Measurements from ENCODE around the gene CEP63.

CEP63 gene

GRCh38 chr3:134485718-134486576 is at the start of gene CEP63, which contains the start of gene ANAPC13:
CEP63 (plus strand) TSS chr3:134486057; CDS start chr3:134495321, 9,264 bp downstream.
ANAPC13 (minus strand) TSS chr3:134485985; CDS start chr3:134482904, 3,081 bp downstream.
- H3K27me3 ChIP-seq (ENCODE audit: insufficient read depth, insufficient read length): no peaks in the 10 kb centered on the region
- peaks cover 3% of the 10 kb centered on the region for H3K4me1 ChIP-seq (ENCODE audit: insufficient read depth, insufficient read length)
- TF ChIP-seq YY1 (IDR thresholded peaks at IDR 0.05; ENCODE audit: insufficient read depth, insufficient read length) (no peak), SUZ12 (IDR thresholded peaks at IDR 0.05; ENCODE audit: extremely low read depth, insufficient read depth, insufficient read length) (no peak), ZNF274 (IDR thresholded peaks at IDR 0.05; ENCODE audit: low read depth, low read length) (no peak)
- H3K9me3 ChIP-seq (ENCODE audit: insufficient read depth, low read length): no peaks in the 10 kb centered on the region
- peak; percentile 99 for DNase-seq (ENCODE audit: low read depth, low spot score)
- peak within 1 kb of the TSS; percentile 98 for H3K9ac ChIP-seq (ENCODE audit: insufficient read length, low read depth)
- peak within 1 kb of the TSS; percentile 93 for H3K4me3 ChIP-seq (ENCODE audit: insufficient read length, low read depth)
- peaks cover 30% of the 10 kb centered on the region for H3K36me3 ChIP-seq (ENCODE audit: insufficient read depth, insufficient read length, low read length)

GRCh38 chr3:134437211-134437752 is 48.6 kb upstream of the CEP63 start:
- no peak overlapping the region for H3K4me3 ChIP-seq (ENCODE audit: insufficient read length, low read depth)
- no peaks in the 10 kb centered on the region for H3K27me3 ChIP-seq (ENCODE audit: insufficient read depth, insufficient read length)
- no peaks in the 10 kb centered on the region for H3K9me3 ChIP-seq (ENCODE audit: insufficient read depth, low read length)
- TF ChIP-seq ZNF274 (IDR thresholded peaks at IDR 0.05; ENCODE audit: low read depth, low read length): no peak
- no peak for TF ChIP-seq SUZ12 (IDR thresholded peaks at IDR 0.05; ENCODE audit: extremely low read depth, insufficient read depth, insufficient read length)
- no peak for TF ChIP-seq YY1 (IDR thresholded peaks at IDR 0.05; ENCODE audit: insufficient read depth, insufficient read length)
- no peaks in the 10 kb centered on the region for H3K36me3 ChIP-seq (ENCODE audit: insufficient read depth, insufficient read length, low read length)
- DNase-seq (ENCODE audit: low read depth, low spot score): no peak
- no peaks in the 10 kb centered on the region for H3K4me1 ChIP-seq (ENCODE audit: insufficient read depth, insufficient read length)
- no peak overlapping the region for H3K9ac ChIP-seq (ENCODE audit: insufficient read length, low read depth)

GRCh38 chr3:134441321-134441720 is 44.5 kb upstream of the CEP63 start:
- Histone ChIP-seq H3K4me1 (ENCODE audit: insufficient read depth, insufficient read length) (no peaks in the 10 kb centered on the region), H3K9ac (ENCODE audit: insufficient read length, low read depth) (no peak overlapping the region)

GRCh38 chr3:134441821-134442220 is 44.0 kb upstream of the CEP63 start:
- peaks cover 10% of the 10 kb centered on the region for H3K9me3 ChIP-seq (ENCODE audit: insufficient read depth, low read length)
- no peak for DNase-seq (ENCODE audit: low read depth, low spot score)
- no peak overlapping the region for H3K9ac ChIP-seq (ENCODE audit: insufficient read length, low read depth)
- H3K27me3 ChIP-seq (ENCODE audit: insufficient read depth, insufficient read length): no peaks in the 10 kb centered on the region
- H3K4me3 ChIP-seq (ENCODE audit: insufficient read length, low read depth): no peak overlapping the region
- no peaks in the 10 kb centered on the region for H3K36me3 ChIP-seq (ENCODE audit: insufficient read depth, insufficient read length, low read length)
- no peak for TF ChIP-seq ZNF274 (IDR thresholded peaks at IDR 0.05; ENCODE audit: low read depth, low read length)
- TF ChIP-seq SUZ12 (IDR thresholded peaks at IDR 0.05; ENCODE audit: extremely low read depth, insufficient read depth, insufficient read length): no peak
- no peak for TF ChIP-seq YY1 (IDR thresholded peaks at IDR 0.05; ENCODE audit: insufficient read depth, insufficient read length)
- no peaks in the 10 kb centered on the region for H3K4me1 ChIP-seq (ENCODE audit: insufficient read depth, insufficient read length)

More at GRCh38 chr3:134441321-134441720, 44.5 kb upstream of the CEP63 start:
- Histone ChIP-seq H3K9me3 (ENCODE audit: insufficient read depth, low read length) (peaks cover 10% of the 10 kb centered on the region), H3K27me3 (ENCODE audit: insufficient read depth, insufficient read length) (no peaks in the 10 kb centered on the region), H3K4me3 (ENCODE audit: insufficient read length, low read depth) (no peak overlapping the region), H3K36me3 (ENCODE audit: insufficient read depth, insufficient read length, low read length) (no peaks in the 10 kb centered on the region)
- DNase-seq (ENCODE audit: low read depth, low spot score): no peak
- TF ChIP-seq YY1 (IDR thresholded peaks at IDR 0.05; ENCODE audit: insufficient read depth, insufficient read length) (no peak), ZNF274 (IDR thresholded peaks at IDR 0.05; ENCODE audit: low read depth, low read length) (no peak), SUZ12 (IDR thresholded peaks at IDR 0.05; ENCODE audit: extremely low read depth, insufficient read depth, insufficient read length) (no peak)

GRCh38 chr3:134445095-134445494 is 40.8 kb upstream of the CEP63 start:
- no peaks in the 10 kb centered on the region for H3K36me3 ChIP-seq (ENCODE audit: insufficient read depth, insufficient read length, low read length)
- H3K9me3 ChIP-seq (ENCODE audit: insufficient read depth, low read length): peaks cover 10% of the 10 kb centered on the region
- no peak overlapping the region for H3K4me3 ChIP-seq (ENCODE audit: insufficient read length, low read depth)
- no peak overlapping the region for H3K9ac ChIP-seq (ENCODE audit: insufficient read length, low read depth)
- H3K27me3 ChIP-seq (ENCODE audit: insufficient read depth, insufficient read length): no peaks in the 10 kb centered on the region
- DNase-seq (ENCODE audit: low read depth, low spot score): no peak
- TF ChIP-seq SUZ12 (IDR thresholded peaks at IDR 0.05; ENCODE audit: extremely low read depth, insufficient read depth, insufficient read length): no peak
- no peak for TF ChIP-seq ZNF274 (IDR thresholded peaks at IDR 0.05; ENCODE audit: low read depth, low read length)
- no peak for TF ChIP-seq YY1 (IDR thresholded peaks at IDR 0.05; ENCODE audit: insufficient read depth, insufficient read length)
- no peaks in the 10 kb centered on the region for H3K4me1 ChIP-seq (ENCODE audit: insufficient read depth, insufficient read length)

- Histone ChIP-seq H3K36me3 (ENCODE audit: insufficient read depth, insufficient read length, low read length) (no peaks in the 10 kb centered on the region), H3K4me1 (ENCODE audit: insufficient read depth, insufficient read length) (no peaks in the 10 kb centered on the region), H3K9me3 (ENCODE audit: insufficient read depth, low read length) (peaks cover 10% of the 10 kb centered on the region), H3K9ac (ENCODE audit: insufficient read length, low read depth) (no peak overlapping the region), H3K4me3 (ENCODE audit: insufficient read length, low read depth) (no peak overlapping the region), H3K27me3 (ENCODE audit: insufficient read depth, insufficient read length) (no peaks in the 10 kb centered on the region)
- DNase-seq (ENCODE audit: low read depth, low spot score): no peak
- no peak for TF ChIP-seq ZNF274 (IDR thresholded peaks at IDR 0.05; ENCODE audit: low read depth, low read length)
- TF ChIP-seq YY1 (IDR thresholded peaks at IDR 0.05; ENCODE audit: insufficient read depth, insufficient read length): no peak
- TF ChIP-seq SUZ12 (IDR thresholded peaks at IDR 0.05; ENCODE audit: extremely low read depth, insufficient read depth, insufficient read length): no peak
Measured at GRCh38 chr3:134445636-134446035, 40.2 kb upstream of the CEP63 start.

GRCh38 chr3:134446800-134447199 is 39.1 kb upstream of the CEP63 start:
- TF ChIP-seq YY1 (IDR thresholded peaks at IDR 0.05; ENCODE audit: insufficient read depth, insufficient read length) (no peak), ZNF274 (IDR thresholded peaks at IDR 0.05; ENCODE audit: low read depth, low read length) (no peak), SUZ12 (IDR thresholded peaks at IDR 0.05; ENCODE audit: extremely low read depth, insufficient read depth, insufficient read length) (no peak)
- Histone ChIP-seq H3K4me1 (ENCODE audit: insufficient read depth, insufficient read length) (no peaks in the 10 kb centered on the region), H3K27me3 (ENCODE audit: insufficient read depth, insufficient read length) (no peaks in the 10 kb centered on the region), H3K9ac (ENCODE audit: insufficient read length, low read depth) (no peak overlapping the region), H3K36me3 (ENCODE audit: insufficient read depth, insufficient read length, low read length) (no peaks in the 10 kb centered on the region), H3K9me3 (ENCODE audit: insufficient read depth, low read length) (peaks cover 10% of the 10 kb centered on the region), H3K4me3 (ENCODE audit: insufficient read length, low read depth) (no peak overlapping the region)
- DNase-seq (ENCODE audit: low read depth, low spot score): no peak

Measured in NT2/D1 (cell line).